Measurements from ENCODE around the gene PLA2G4B. TPM values are rescaled to one million over a fixed set of nuclear protein-coding genes. Genes with fewer than 3 reads are reported as not detected.
A peak's percentile ranks its signal among the peaks of the same experiment; 100 is the strongest.

Gene PLA2G4B
- total RNA-seq, 6 experiments from 2014 or later: 0.31 to 7.3 (median 4.7) TPM

DNA sequence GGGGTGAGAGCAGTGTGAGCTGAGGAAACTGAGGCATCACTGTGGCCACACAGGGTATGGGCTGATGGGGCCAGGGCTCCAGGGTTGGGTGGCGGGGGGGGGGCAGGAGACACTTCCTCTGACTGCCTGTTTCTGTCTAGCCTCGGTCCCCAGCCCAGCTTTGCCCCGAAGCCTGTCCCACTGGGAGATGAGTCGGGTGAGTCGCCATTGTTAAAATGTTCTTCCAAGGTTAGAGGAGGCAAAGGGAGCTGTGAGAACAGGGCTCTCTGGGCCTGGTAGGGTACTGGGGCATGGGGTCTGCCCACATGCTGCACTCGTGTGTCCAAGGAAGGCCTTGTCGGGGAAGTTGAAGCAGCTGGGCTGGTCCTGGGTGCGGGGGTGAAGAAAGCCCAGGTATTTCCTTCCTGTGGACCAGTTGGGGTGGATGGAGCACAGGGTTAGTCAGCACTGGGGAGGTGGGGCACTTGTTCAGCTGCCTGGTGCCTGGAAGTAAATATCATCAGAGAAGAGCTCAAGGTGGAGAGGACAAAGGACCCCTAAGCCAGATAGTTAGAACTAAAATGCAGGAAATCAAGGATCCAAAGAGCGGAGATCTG, 19.1 kb upstream of the PLA2G4B start:
- intact Hi-C loops (cut with DNase I): loop anchor here in 1 of 2 donors (10.0 kb wide), 1 partner anchor 85 kb away; no protein-coding TSS in a partner anchor
- TF ChIP-seq, protein P1, sequence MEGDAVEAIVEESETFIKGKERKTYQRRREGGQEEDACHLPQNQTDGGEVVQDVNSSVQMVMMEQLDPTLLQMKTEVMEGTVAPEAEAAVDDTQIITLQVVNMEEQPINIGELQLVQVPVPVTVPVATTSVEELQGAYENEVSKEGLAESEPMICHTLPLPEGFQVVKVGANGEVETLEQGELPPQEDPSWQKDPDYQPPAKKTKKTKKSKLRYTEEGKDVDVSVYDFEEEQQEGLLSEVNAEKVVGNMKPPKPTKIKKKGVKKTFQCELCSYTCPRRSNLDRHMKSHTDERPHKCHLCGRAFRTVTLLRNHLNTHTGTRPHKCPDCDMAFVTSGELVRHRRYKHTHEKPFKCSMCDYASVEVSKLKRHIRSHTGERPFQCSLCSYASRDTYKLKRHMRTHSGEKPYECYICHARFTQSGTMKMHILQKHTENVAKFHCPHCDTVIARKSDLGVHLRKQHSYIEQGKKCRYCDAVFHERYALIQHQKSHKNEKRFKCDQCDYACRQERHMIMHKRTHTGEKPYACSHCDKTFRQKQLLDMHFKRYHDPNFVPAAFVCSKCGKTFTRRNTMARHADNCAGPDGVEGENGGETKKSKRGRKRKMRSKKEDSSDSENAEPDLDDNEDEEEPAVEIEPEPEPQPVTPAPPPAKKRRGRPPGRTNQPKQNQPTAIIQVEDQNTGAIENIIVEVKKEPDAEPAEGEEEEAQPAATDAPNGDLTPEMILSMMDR (IDR thresholded peaks at IDR 0.05): no peak
- TF ChIP-seq POLR2A (IDR thresholded peaks at IDR 0.05): no peak
- Histone ChIP-seq H3K36me3 (peaks cover 2 to 19% (median 7%) of the 10 kb centered on the region in 4 donors), H3K27ac (no peak overlapping the region), H3K4me3 (no peak overlapping the region), H3K27me3 (no peaks in the 10 kb centered on the region), H3K4me1 (no peaks in the 10 kb centered on the region), H3K9me3 (no peaks in the 10 kb centered on the region)
- ATAC-seq (no peak), DNase-seq (no peak)
- 100% methylated on average over 1 of the region's 9 CpGs for WGBS (ENCODE audit: insufficient coverage, low coverage, low lambda C conversion rate, missing lambda C conversion rate)

DNA sequence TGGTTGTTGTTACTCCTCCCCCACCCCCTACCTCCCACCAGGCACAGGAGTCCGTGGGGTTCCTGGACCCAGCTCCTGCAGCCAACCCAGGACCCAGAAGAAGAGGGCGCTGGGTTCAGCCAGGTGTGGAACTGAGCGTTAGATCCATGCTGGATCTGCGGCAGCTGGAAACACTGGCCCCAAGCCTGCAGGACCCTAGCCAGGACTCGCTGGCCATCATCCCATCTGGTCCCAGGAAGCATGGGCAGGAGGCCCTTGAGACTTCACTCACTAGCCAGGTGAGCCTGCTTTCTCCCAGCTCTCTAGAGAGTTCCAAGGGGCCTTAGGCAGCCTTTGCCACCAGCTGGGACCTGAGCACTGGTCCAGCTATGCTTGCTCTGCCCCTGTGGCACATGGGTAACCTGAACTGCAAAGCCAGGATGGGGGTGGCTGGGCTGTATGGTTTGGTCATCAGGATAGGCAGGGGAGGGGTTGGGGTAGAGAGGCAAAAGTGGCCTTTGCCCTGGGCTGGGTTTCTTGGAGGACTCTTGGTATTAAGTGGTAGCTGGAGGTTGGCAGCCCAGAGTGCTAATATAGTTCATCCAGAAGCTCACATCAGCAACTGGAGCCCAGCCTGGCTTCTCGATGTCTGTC, 17.7 kb upstream of the PLA2G4B start:
- intact Hi-C loops (cut with DNase I): loop anchor here in 1 of 2 donors (10.0 kb wide), 1 partner anchor 84 kb away; no protein-coding TSS in a partner anchor
- DNase-seq (peak in 1 of 3 donors; percentile 66), ATAC-seq (peak in 3 of 4 donors; percentile 34 to 80 (median 43))
- Histone ChIP-seq H3K27me3 (no peaks in the 10 kb centered on the region), H3K4me3 (no peak overlapping the region), H3K9me3 (no peaks in the 10 kb centered on the region), H3K36me3 (peaks cover 1 to 19% (median 6%) of the 10 kb centered on the region in 4 donors), H3K4me1 (no peaks in the 10 kb centered on the region), H3K27ac (no peak overlapping the region)
- 40% methylated on average over 1 of the region's 6 CpGs for WGBS (ENCODE audit: insufficient coverage, low coverage, low lambda C conversion rate, missing lambda C conversion rate)
- TF ChIP-seq POLR2A (IDR thresholded peaks at IDR 0.05): no peak
- TF ChIP-seq, protein P1 (IDR thresholded peaks at IDR 0.05): no peak

DNA sequence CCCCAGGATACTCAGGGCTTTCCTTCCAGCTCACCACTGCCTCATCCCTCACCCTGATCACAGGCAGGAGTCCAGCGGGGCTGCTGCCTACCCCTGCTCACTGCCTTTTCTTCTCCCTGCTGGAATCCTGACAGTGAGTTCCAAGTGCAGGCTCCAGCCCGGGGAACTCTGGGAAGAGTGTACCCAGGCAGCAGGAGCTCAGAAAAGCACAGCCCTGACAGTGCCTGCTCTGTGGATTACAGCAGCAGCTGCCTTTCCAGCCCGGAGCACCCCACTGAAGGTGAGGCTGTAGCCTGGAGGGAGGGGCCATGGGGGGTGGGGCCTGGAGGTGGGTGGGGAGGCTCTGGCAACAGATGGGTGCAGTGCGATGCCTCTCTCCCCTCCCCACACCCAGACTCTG, 16.8 kb upstream of the PLA2G4B start:
- no peak overlapping the region for H3K27ac ChIP-seq
- H3K36me3 ChIP-seq: peaks cover 0 to 19% (median 6%) of the 10 kb centered on the region in 4 donors
- TF ChIP-seq, protein P1 (IDR thresholded peaks at IDR 0.05): no peak
- TF ChIP-seq POLR2A (IDR thresholded peaks at IDR 0.05): no peak
- no peaks in the 10 kb centered on the region for H3K9me3 ChIP-seq
- WGBS (ENCODE audit: insufficient coverage, low coverage, low lambda C conversion rate, missing lambda C conversion rate): no CpG with 5 or more reads among the region's 4 CpGs
- no peaks in the 10 kb centered on the region for H3K4me1 ChIP-seq
- ATAC-seq: no peak
- intact Hi-C loops (cut with DNase I): loop anchor here in 1 of 2 donors (10.0 kb wide), 1 partner anchor 83 kb away; no protein-coding TSS in a partner anchor
- no peaks in the 10 kb centered on the region for H3K27me3 ChIP-seq
- no peak overlapping the region for H3K4me3 ChIP-seq
- DNase-seq: no peak

DNA sequence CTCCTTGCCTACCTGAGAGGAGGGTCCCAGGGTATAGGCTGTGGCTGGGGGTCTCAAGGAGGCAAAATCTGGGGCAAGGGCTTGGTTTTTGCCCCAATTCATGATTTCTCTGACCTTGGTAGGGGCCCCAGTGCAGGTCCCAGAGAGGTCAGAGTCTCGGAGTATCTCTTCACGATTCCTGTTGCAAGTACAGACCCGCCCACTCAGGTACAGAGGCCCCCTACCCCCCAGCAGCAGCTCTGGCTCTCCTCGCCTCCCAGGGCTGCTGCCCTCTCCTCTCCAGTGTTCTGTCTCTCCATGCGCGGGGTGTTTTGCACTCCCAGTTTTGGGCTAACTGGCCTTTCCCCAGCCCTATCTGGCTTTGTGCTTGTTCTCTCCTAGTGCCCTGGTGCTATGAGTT, 16.2 kb upstream of the PLA2G4B start:
- no peak for TF ChIP-seq POLR2A (IDR thresholded peaks at IDR 0.05)
- TF ChIP-seq, protein P1 (IDR thresholded peaks at IDR 0.05): no peak
- ATAC-seq: no peak
- no peak overlapping the region for H3K27ac ChIP-seq
- no peaks in the 10 kb centered on the region for H3K9me3 ChIP-seq
- peaks cover 0 to 19% (median 5%) of the 10 kb centered on the region in 4 donors for H3K36me3 ChIP-seq
- intact Hi-C loops (cut with DNase I): loop anchor here in 1 of 2 donors (10.0 kb wide), 1 partner anchor 82 kb away; no protein-coding TSS in a partner anchor
- DNase-seq: no peak
- H3K27me3 ChIP-seq: no peaks in the 10 kb centered on the region
- H3K4me3 ChIP-seq: no peak overlapping the region
- H3K4me1 ChIP-seq: peaks cover 0 to 4% (median 2%) of the 10 kb centered on the region in 4 donors
- 86% methylated on average over 1 of the region's 6 CpGs for WGBS (ENCODE audit: insufficient coverage, low coverage, low lambda C conversion rate, missing lambda C conversion rate)
